ENCODE data around the gene MORC4.

DNA sequence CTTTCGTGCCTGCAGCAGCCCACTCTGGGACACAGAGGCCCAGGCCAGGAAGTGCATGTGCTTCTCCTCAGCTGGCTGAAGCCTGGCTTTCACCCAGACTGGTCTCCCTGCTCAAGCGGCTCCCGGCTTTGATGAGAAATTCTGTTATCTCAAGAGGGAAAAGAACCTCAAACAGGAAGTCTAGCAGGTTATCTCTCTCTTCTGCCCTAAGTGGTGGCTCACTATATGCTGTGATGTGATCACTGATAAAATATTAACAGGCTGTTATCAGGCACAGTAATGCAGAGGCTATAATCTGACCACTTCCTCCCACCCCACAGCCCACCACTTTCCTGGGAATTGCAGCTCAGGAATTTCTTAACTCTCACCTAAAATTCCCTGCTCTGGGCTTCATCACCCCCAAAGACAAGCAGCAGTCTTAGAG, 66.5 kb downstream of the MORC4 start:
- TF ChIP-seq, protein P1, sequence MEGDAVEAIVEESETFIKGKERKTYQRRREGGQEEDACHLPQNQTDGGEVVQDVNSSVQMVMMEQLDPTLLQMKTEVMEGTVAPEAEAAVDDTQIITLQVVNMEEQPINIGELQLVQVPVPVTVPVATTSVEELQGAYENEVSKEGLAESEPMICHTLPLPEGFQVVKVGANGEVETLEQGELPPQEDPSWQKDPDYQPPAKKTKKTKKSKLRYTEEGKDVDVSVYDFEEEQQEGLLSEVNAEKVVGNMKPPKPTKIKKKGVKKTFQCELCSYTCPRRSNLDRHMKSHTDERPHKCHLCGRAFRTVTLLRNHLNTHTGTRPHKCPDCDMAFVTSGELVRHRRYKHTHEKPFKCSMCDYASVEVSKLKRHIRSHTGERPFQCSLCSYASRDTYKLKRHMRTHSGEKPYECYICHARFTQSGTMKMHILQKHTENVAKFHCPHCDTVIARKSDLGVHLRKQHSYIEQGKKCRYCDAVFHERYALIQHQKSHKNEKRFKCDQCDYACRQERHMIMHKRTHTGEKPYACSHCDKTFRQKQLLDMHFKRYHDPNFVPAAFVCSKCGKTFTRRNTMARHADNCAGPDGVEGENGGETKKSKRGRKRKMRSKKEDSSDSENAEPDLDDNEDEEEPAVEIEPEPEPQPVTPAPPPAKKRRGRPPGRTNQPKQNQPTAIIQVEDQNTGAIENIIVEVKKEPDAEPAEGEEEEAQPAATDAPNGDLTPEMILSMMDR (IDR thresholded peaks at IDR 0.05), result no peak
- TF ChIP-seq, protein P2, sequence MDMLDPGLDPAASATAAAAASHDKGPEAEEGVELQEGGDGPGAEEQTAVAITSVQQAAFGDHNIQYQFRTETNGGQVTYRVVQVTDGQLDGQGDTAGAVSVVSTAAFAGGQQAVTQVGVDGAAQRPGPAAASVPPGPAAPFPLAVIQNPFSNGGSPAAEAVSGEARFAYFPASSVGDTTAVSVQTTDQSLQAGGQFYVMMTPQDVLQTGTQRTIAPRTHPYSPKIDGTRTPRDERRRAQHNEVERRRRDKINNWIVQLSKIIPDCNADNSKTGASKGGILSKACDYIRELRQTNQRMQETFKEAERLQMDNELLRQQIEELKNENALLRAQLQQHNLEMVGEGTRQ (IDR thresholded peaks at IDR 0.05), result no peak
- no peak for TF ChIP-seq KDM5A (IDR thresholded peaks at IDR 0.05)
